GM21390 (cell line): ENCODE results near the gene IQCC.

Experiments
- ATAC-seq: cut with Tn5 transposase; IDR thresholded peaks from one replicate; pipeline ENCODE4 v1.9.1; 2021; ENCODE audit not compliant: unreplicated experiment

Gene IQCC

DNA sequence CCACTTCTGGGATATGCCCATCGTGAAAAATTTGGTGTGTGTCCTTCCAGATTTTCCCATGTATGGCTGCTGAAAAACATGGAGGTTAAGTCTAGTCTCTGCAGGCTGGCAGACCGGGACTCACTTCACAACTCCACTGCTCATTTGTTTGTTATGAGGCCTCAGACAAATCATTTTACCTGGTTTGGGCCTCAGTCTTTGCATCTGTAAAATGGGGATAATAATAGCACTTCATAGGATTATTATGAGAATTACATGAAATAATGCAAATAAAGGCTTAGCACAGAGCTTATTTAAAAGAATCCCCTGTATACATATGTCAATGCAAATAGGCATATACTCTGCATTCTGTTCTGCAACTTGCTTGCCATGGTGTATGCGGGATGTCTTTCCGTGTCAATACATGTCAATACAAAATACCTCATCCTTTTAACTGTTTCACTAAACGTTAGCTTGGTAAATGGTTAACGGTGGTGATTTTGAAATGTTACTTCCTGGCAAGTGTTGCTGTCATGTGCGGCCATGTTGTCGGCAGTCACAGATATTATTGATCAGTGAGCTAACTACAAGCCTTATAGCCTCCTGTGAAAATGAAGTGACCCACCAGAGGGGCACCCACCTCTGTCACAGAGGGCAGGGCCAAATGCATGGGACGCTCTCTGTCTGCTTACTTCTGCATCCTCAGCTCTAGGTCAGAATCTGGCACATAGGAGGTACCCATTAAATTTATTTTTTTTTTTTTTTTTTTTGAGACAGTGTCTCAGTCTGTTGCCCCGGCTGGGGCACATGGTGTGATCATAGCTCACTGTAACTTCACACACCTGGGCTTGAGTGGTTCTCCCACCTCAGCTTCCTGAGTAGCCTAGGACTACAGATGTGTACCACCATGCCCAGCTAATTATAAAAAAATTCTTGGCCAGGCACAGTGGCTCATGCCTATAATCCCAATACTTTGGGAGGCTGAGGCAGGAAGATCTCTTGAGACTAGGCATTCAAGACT is 49.9 kb downstream of the IQCC start:
- ATAC-seq: no peak

DNA sequence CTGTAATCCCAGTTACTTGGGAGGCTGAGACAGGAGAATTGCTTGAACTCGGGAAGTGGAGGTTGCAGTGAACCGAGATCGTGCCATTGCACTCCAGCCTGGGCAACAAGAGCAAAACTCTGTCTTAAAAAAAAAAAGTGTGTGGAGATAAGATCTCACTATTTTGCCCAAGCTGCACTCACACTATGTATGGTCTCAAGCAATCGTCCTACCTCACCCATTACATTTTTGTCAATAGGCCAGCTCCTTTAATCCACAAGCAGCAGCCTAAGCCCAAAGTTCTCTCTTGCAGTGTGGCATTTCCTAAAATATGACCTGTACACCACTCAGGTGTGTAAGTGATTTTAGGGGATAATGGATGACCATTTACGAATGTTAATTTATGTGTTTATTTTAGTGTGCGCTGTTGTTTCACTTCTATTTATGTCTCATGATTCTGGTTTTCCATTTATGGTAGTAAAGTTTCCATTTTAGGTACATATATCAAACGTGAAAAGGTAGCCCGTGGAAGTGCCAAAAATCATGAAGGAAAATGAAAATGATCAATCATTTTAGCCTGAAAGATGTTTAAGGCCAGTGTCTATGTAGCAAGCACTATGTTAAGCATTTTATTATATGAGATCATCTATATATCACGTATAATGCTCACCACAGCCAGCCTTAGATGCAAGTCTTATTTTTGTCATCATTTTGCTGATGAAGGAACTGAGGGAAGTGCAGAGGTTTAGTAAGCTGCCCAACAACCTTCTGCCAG is 51.2 kb downstream of the IQCC start:
- ATAC-seq: no peak

DNA sequence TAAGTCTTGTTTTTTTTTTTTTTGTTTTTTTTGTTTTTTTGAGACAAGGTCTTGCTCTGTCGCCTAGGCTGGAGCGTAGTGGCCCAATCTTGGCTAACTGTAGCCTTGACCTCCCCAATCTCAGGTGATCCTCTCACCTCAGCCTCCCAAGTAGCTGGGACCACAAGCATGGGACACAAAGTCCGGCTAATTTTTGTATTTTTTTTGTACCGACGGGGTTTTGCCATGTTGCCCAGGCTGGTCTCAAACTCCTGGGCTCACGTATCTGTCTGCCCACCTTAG is 51.7 kb downstream of the IQCC start:
- no peak for ATAC-seq
